ENCODE results near the gene RBM3. TPM values are rescaled to one million over a fixed set of nuclear protein-coding genes. Genes with fewer than 3 reads are reported as not detected.
A peak's percentile ranks its signal among the peaks of the same experiment; 100 is the strongest.

RBM3 gene
- total RNA-seq, 1 experiment from 2014 or later: 528 TPM

GRCh38 chrX:48580662-48581061 lies 6.4 kb downstream of the RBM3 start:
- Histone ChIP-seq H3K27ac (ENCODE audit: low read length) (no peak overlapping the region), H3K27me3 (ENCODE audit: control insufficient read depth, insufficient read depth, low read length) (no peaks in the 10 kb centered on the region), H3K4me3 (ENCODE audit: low read depth in 2 of 2, low read length in 2 of 2) (no peak overlapping the region), H3K4me1 (ENCODE audit: control insufficient read depth, insufficient read depth, low read length) (peaks cover 11% of the 10 kb centered on the region), H3K36me3 (ENCODE audit: control insufficient read depth, insufficient read depth, low read length) (peaks cover 19% of the 10 kb centered on the region), H3K9me3 (ENCODE audit: control insufficient read depth, insufficient read depth, low read depth, low read length) (no peaks in the 10 kb centered on the region)
- no TSS peak for BruUV-seq (replicated peaks)
- intact Hi-C loops (cut with micrococcal nuclease; ENCODE audit: unreplicated experiment) (no loop called here), in situ Hi-C loops (cut with HindIII; ENCODE audit: low pct_unique_long_range_greater_than_20kb, low sequenced_read_pairs) (no loop called here)
- no peak for TF ChIP-seq REST (IDR thresholded peaks at IDR 0.05; ENCODE audit: insufficient read depth in 1 of 2, low read depth in 2 of 2, low read length in 1 of 2)
- TF ChIP-seq POLR2AphosphoS5 (IDR thresholded peaks at IDR 0.05; ENCODE audit: low read depth, low read length): no peak
- TF ChIP-seq CTCF (IDR thresholded peaks at IDR 0.05): no peak
- no peak for TF ChIP-seq SIN3A (IDR thresholded peaks at IDR 0.05; ENCODE audit: borderline replicate concordance, insufficient read depth, low read depth, low read length)
- TF ChIP-seq TCF7L2 (IDR thresholded peaks at IDR 0.05; ENCODE audit: low read depth, low read length): no peak
- DNase-seq (ENCODE audit: low read depth, low spot score) (no peak), ATAC-seq (peak; percentile 25; the same call in 1 of the 2 replicates)
- POLR2A ChIA-PET: no interaction called here
- CTCF ChIA-PET: no interaction called here

DNA sequence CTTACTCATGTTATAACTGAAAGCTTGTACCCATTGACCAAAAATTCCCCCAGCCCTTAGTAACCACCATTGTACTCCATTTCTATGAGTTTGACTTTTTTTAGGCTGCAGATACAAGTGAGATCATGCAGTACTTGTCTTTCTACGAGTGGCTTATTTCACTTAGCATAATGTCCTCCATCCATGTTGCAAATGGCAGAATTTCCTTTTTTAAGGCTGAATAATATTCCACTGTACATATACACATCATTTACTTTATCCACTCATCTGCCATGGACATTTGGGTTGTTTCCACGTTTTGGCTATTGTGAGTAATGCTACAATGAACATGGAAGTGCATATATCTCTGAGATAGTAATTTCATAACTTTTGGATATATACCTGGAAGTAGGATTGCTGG lies 10.4 kb downstream of the RBM3 start:
- H3K27me3 ChIP-seq (ENCODE audit: control insufficient read depth, insufficient read depth, low read length): no peaks in the 10 kb centered on the region
- DNase-seq (ENCODE audit: low read depth, low spot score): no peak
- in situ Hi-C loops (cut with HindIII; ENCODE audit: low pct_unique_long_range_greater_than_20kb, low sequenced_read_pairs) (no loop called here), intact Hi-C loops (cut with micrococcal nuclease; ENCODE audit: unreplicated experiment) (no loop called here)
- no peaks in the 10 kb centered on the region for H3K4me1 ChIP-seq (ENCODE audit: control insufficient read depth, insufficient read depth, low read length)
- CTCF ChIA-PET: no interaction called here
- H3K9me3 ChIP-seq (ENCODE audit: control insufficient read depth, insufficient read depth, low read depth, low read length): no peaks in the 10 kb centered on the region
- no peak for ATAC-seq
- no peak overlapping the region for H3K27ac ChIP-seq (ENCODE audit: low read length)
- H3K36me3 ChIP-seq (ENCODE audit: control insufficient read depth, insufficient read depth, low read length): no peaks in the 10 kb centered on the region
- no TSS peak for BruUV-seq (replicated peaks)
- H3K4me3 ChIP-seq (ENCODE audit: low read depth in 2 of 2, low read length in 2 of 2): no peak overlapping the region
- TF ChIP-seq SIN3A (IDR thresholded peaks at IDR 0.05; ENCODE audit: borderline replicate concordance, insufficient read depth, low read depth, low read length) (no peak), REST (IDR thresholded peaks at IDR 0.05; ENCODE audit: insufficient read depth in 1 of 2, low read depth in 2 of 2, low read length in 1 of 2) (no peak), CTCF (IDR thresholded peaks at IDR 0.05) (no peak), POLR2AphosphoS5 (IDR thresholded peaks at IDR 0.05; ENCODE audit: low read depth, low read length) (no peak), TCF7L2 (IDR thresholded peaks at IDR 0.05; ENCODE audit: low read depth, low read length) (no peak)
- POLR2A ChIA-PET: no interaction called here
